ENCODE results near the gene RBPJL. TPM values are rescaled to one million over a fixed set of nuclear protein-coding genes. Genes with fewer than 3 reads are reported as not detected.

RBPJL gene
- total RNA-seq (100 to 1,000 TPM; 169 to 591 (median 427) TPM), polyA plus RNA-seq (1,000 to 10,000 TPM; 1,163 to 1,575 TPM)

DNA sequence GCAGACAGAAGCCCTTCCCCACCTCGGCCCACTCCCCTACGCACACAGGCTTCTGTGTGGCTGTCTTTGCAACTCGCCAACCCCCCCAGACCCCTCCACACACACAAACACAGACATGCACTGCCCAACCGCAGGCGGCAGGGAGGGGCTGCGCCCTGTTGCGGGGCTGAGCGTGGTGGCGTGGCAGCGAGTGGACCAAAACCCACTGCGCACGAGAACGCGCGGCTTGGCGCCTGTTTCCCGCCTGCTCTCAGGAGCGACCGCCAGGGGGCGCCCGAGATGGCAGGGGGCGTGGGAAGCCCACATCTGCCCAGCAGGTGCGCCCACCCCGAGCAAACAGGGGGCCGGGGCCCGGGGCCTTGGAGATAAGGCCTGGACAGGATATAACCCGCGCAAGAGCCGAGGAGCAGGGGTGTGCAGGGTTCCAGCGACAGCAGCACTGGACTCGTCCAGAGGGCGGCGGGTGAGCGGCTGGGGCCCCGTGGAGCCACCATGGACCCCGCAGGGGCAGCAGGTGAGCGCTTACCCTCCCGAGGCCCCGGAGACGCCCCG lies at the start of gene RBPJL:
Gene RBPJL (plus strand): TSS at position 410 of the 552 bp plus-strand sequence. CDS start 83 bp downstream, at position 493.
- peak within 1 kb of the TSS; percentile 55 to 62 (median 59) for H3K27ac ChIP-seq
- no peaks in the 10 kb centered on the region for H3K27me3 ChIP-seq
- WGBS, 2 donors, result 6% methylated on average over 36 to 41 of the region's 41 CpGs
- H3K9me3 ChIP-seq, result no peaks in the 10 kb centered on the region
- H3K4me3 ChIP-seq, result peak within 1 kb of the TSS; percentile 33 to 64 (median 54)
- intact Hi-C loops (cut with DNase I), result no loop called here
- DNase-seq (peak; percentile 89 to 98 (median 94)), FAIRE-seq (no peak), ATAC-seq (peak; percentile 77 to 82 (median 78))
- peaks cover 5 to 10% (median 9%) of the 10 kb centered on the region in 3 donors for H3K4me1 ChIP-seq
- H3K36me3 ChIP-seq, result no peaks in the 10 kb centered on the region
- TF ChIP-seq, protein P1, sequence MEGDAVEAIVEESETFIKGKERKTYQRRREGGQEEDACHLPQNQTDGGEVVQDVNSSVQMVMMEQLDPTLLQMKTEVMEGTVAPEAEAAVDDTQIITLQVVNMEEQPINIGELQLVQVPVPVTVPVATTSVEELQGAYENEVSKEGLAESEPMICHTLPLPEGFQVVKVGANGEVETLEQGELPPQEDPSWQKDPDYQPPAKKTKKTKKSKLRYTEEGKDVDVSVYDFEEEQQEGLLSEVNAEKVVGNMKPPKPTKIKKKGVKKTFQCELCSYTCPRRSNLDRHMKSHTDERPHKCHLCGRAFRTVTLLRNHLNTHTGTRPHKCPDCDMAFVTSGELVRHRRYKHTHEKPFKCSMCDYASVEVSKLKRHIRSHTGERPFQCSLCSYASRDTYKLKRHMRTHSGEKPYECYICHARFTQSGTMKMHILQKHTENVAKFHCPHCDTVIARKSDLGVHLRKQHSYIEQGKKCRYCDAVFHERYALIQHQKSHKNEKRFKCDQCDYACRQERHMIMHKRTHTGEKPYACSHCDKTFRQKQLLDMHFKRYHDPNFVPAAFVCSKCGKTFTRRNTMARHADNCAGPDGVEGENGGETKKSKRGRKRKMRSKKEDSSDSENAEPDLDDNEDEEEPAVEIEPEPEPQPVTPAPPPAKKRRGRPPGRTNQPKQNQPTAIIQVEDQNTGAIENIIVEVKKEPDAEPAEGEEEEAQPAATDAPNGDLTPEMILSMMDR (IDR thresholded peaks at IDR 0.05), result peak; percentile 87 to 96 (median 94)

GRCh38 chr20:45257161-45257560 lies 49.5 kb upstream of the RBPJL start:
- no peaks in the 10 kb centered on the region for H3K36me3 ChIP-seq
- FAIRE-seq (no peak), ATAC-seq (no peak), DNase-seq (no peak)
- H3K27ac ChIP-seq, result no peak overlapping the region
- intact Hi-C loops (cut with DNase I), result no loop called here
- H3K9me3 ChIP-seq, result no peaks in the 10 kb centered on the region
- H3K4me3 ChIP-seq, result no peak overlapping the region
- TF ChIP-seq, protein P1 (IDR thresholded peaks at IDR 0.05), result no peak
- peaks cover 4 to 7% (median 5%) of the 10 kb centered on the region in 3 donors for H3K4me1 ChIP-seq
- H3K27me3 ChIP-seq, result no peaks in the 10 kb centered on the region
- 81% methylated on average over 3 of the region's 3 CpGs for WGBS, 2 donors

GRCh38 chr20:45257711-45258110 lies 48.9 kb upstream of the RBPJL start:
- Histone ChIP-seq H3K4me3 (no peak overlapping the region), H3K36me3 (no peaks in the 10 kb centered on the region), H3K27ac (no peak overlapping the region), H3K4me1 (peaks cover 4 to 7% (median 5%) of the 10 kb centered on the region in 3 donors), H3K9me3 (no peaks in the 10 kb centered on the region), H3K27me3 (no peaks in the 10 kb centered on the region)
- intact Hi-C loops (cut with DNase I), result no loop called here
- WGBS, 2 donors, result 77 to 88% methylated on average over 7 of the region's 7 CpGs
- TF ChIP-seq, protein P1 (IDR thresholded peaks at IDR 0.05), result no peak
- FAIRE-seq, result no peak
- ATAC-seq, result no peak
- DNase-seq, result no peak

GRCh38 chr20:45258259-45258658 lies 48.4 kb upstream of the RBPJL start:
- no peak for ATAC-seq
- Histone ChIP-seq H3K4me1 (peaks cover 4 to 7% (median 5%) of the 10 kb centered on the region in 3 donors), H3K36me3 (no peaks in the 10 kb centered on the region), H3K9me3 (no peaks in the 10 kb centered on the region), H3K27me3 (no peaks in the 10 kb centered on the region), H3K27ac (no peak overlapping the region), H3K4me3 (no peak overlapping the region)
- intact Hi-C loops (cut with DNase I), result no loop called here
- DNase-seq, result no peak
- TF ChIP-seq, protein P1 (IDR thresholded peaks at IDR 0.05), result no peak
- WGBS, 2 donors, result 87 to 91% methylated on average over 3 of the region's 3 CpGs
- no peak for FAIRE-seq

GRCh38 chr20:45258664-45259063 lies 48.0 kb upstream of the RBPJL start:
- Histone ChIP-seq H3K9me3 (no peaks in the 10 kb centered on the region), H3K27ac (no peak overlapping the region), H3K4me1 (peaks cover 4 to 7% (median 5%) of the 10 kb centered on the region in 3 donors), H3K36me3 (no peaks in the 10 kb centered on the region), H3K27me3 (no peaks in the 10 kb centered on the region), H3K4me3 (no peak overlapping the region)
- DNase-seq, result no peak
- 38 to 39% methylated on average over 2 of the region's 2 CpGs for WGBS, 2 donors
- no peak for FAIRE-seq
- intact Hi-C loops (cut with DNase I), result no loop called here
- ATAC-seq, result no peak
- TF ChIP-seq, protein P1 (IDR thresholded peaks at IDR 0.05), result no peak

Data from pancreas (tissue), 10 donors.